K562 (cell line): ENCODE measurements around the gene LRFN3.

Experiments used
- CTCF ChIP-seq, 3 experiments: IDR thresholded peaks in 2 of 3; conservative IDR thresholded peaks in 1 of 3; 2 replicates each; pipeline ENCODE4 v1.5.1; 2011 to 2012; ENCODE audit warnings: low read length in 3 of 3, mild to moderate bottlenecking in 3 of 3, control low read depth in 2 of 3, improper control_type of control experiment in 1 of 3, inconsistent platforms in 1 of 3, low read depth in 1 of 3, mixed read lengths in 1 of 3, moderate library complexity in 1 of 3; ENCODE audit not compliant: insufficient read depth in 2 of 3
- ELF4 ChIP-seq: fragments of 450-650 bp; formaldehyde crosslinking; IDR thresholded peaks from 2 replicates; pipeline ENCODE4 v1.4.0; 2022; ENCODE audit warnings: missing genetic modification characterization
- SMC3 ChIP-seq: conservative IDR thresholded peaks from 2 replicates; pipeline ENCODE4 v1.6.1; 2011; ENCODE audit warnings: low read depth, low read length, improper control_type of control experiment; ENCODE audit not compliant: insufficient read depth
- ZFP36 ChIP-seq: fragments of 150-350 bp; IDR thresholded peaks from 2 replicates; pipeline ENCODE4 v1.6.1; 2018; ENCODE audit warnings: low read length, low read depth; ENCODE audit not compliant: partially characterized antibody
- ZNF318 ChIP-seq, 2 experiments: fragments of 450-650 bp; IDR thresholded peaks; 2 replicates each; pipeline ENCODE4 v1.6.1; 2016; ENCODE audit warnings: mild to moderate bottlenecking in 2 of 2, borderline replicate concordance in 1 of 2, low read depth in 1 of 2, moderate library complexity in 1 of 2
- ZNF407 ChIP-seq: fragments of 450-650 bp; IDR thresholded peaks from 2 replicates; pipeline ENCODE4 v1.6.1; 2016; ENCODE audit warnings: low read depth
- ZNF766 ChIP-seq: fragments of 200-800 bp; sonication (Bioruptor generic); conservative IDR thresholded peaks from 2 replicates; pipeline ENCODE4 v1.6.1; 2016; ENCODE audit warnings: missing genetic modification characterization, missing compliant biosample characterization

- no peak for TF ChIP-seq SMC3
- TF ChIP-seq ZNF407, result no peak
- TF ChIP-seq ZNF766, result no peak
- TF ChIP-seq ELF4, result no peak
- TF ChIP-seq CTCF (IDR thresholded peaks at IDR 0.05 in 2 of 3, conservative IDR thresholded peaks at IDR 0.05 in 1 of 3; ENCODE audit: insufficient read depth in 2 of 3, low read depth in 1 of 3, low read length in 3 of 3), result no peak
- TF ChIP-seq ZFP36, result no peak
- no peak for TF ChIP-seq ZNF318 (IDR thresholded peaks at IDR 0.05; ENCODE audit: borderline replicate concordance in 1 of 2, low read depth in 1 of 2)
Observed at GRCh38 chr19:35973487-35973886, 37.3 kb downstream of the LRFN3 start.
